ENCODE results near the gene CFAP99. TPM values are rescaled to one million over a fixed set of nuclear protein-coding genes. Genes with fewer than 3 reads are reported as not detected.

CFAP99 gene
- total and polyA plus RNA-seq, 2 of the 4 experiments (the other 2 are of a cell fraction) = not detected

GRCh38 chr4:2390146-2390545, 28.6 kb upstream of the CFAP99 start:
- CTCF ChIA-PET = no interaction called here
- Histone ChIP-seq H4K5ac (ENCODE audit: low read depth, low read length) (no peak overlapping the region), H3K4me3 (ENCODE audit: insufficient read depth, low read depth, low read length) (no peak overlapping the region), H3K79me1 (ENCODE audit: low read depth in 1 of 2, low read length in 2 of 2) (no peaks in the 10 kb centered on the region), H3K9ac (ENCODE audit: low read depth, low read length) (no peak overlapping the region), H2BK20ac (ENCODE audit: low read depth, low read length) (no peak overlapping the region), H3K14ac (replicated peaks; ENCODE audit: low read depth, low read length) (no peak overlapping the region), H3K18ac (ENCODE audit: low read depth, low read length) (no peak overlapping the region), H3K4ac (ENCODE audit: low read depth, low read length) (no peak overlapping the region), H2BK5ac (ENCODE audit: low read depth, low read length, poor library complexity, severe bottlenecking) (no peak overlapping the region), H2AK5ac (ENCODE audit: low read depth, low read length) (no peak overlapping the region), H4K8ac (ENCODE audit: low read depth in 2 of 2, low read length in 2 of 2) (no peak overlapping the region), H3K36me3 (ENCODE audit: control insufficient read depth, insufficient read depth, low read length) (no peaks in the 10 kb centered on the region), H2BK120ac (ENCODE audit: low read depth, low read length) (no peak overlapping the region), H2BK15ac (ENCODE audit: low read depth, low read length) (no peak overlapping the region), H3K9me3 (ENCODE audit: control insufficient read depth, insufficient read depth, low read length) (no peaks in the 10 kb centered on the region), H3K4me2 (ENCODE audit: low read depth, low read length) (no peak overlapping the region), H3K4me1 (ENCODE audit: control insufficient read depth, insufficient read depth, low read length) (no peaks in the 10 kb centered on the region; the same call in 1 of the 2 replicates), H2AFZ (replicated peaks; ENCODE audit: low read length, poor library complexity) (no peak overlapping the region), H3K27ac (ENCODE audit: insufficient read depth, low read length) (no peak overlapping the region), H4K20me1 (ENCODE audit: insufficient read depth, low read length) (no peaks in the 10 kb centered on the region), H4K91ac (ENCODE audit: insufficient read depth, low read depth, low read length) (no peak overlapping the region), H3K23ac (ENCODE audit: low read depth, low read length) (no peak overlapping the region), H3K56ac (ENCODE audit: extremely low read depth, insufficient read depth, low read length) (no peak overlapping the region), H3K27me3 (ENCODE audit: control insufficient read depth, insufficient read depth, low read length) (peaks cover 64% of the 10 kb centered on the region), H3K9me1 (ENCODE audit: insufficient read depth, low read length) (no peaks in the 10 kb centered on the region), H2AK9ac (replicated peaks; ENCODE audit: low read depth, low read length, poor library complexity) (no peak overlapping the region)
- TF ChIP-seq ELK1 (IDR thresholded peaks at IDR 0.05; ENCODE audit: borderline replicate concordance, low read depth, low read length) (no peak), CEBPB (IDR thresholded peaks at IDR 0.05; ENCODE audit: low read depth, low read length) (no peak), SMC3 (IDR thresholded peaks at IDR 0.05; ENCODE audit: low read depth, low read length) (no peak), NFE2L2 (IDR thresholded peaks at IDR 0.05; ENCODE audit: low read depth, low read length) (no peak), MAFK (IDR thresholded peaks at IDR 0.05; ENCODE audit: low read depth, low read length) (no peak), MAZ (IDR thresholded peaks at IDR 0.05; ENCODE audit: borderline replicate concordance, low read depth, low read length) (no peak), RAD21 (IDR thresholded peaks at IDR 0.05; ENCODE audit: low read length) (no peak), BHLHE40 (IDR thresholded peaks at IDR 0.05; ENCODE audit: low read depth, low read length) (no peak)
- WGBS, 2 experiments (ENCODE audit: extremely low coverage in 2 of 2, insufficient read length in 1 of 2) = 50% methylated on average over 4 of the region's 9 CpGs; no CpG with 5 or more reads in 1 of the 2 experiments
- intact Hi-C loops (cut with micrococcal nuclease) (no loop called here), dilution Hi-C loops (cut with HindIII; ENCODE audit: low sequenced_read_pairs, unreplicated experiment) (no loop called here), in situ Hi-C loops (cut with MboI; ENCODE audit: low sequenced_read_pairs) (no loop called here)
- ATAC-seq (ENCODE audit: low read depth) (no peak), DNase-seq (no peak)
- BruUV-seq (replicated peaks) = no TSS peak
- POLR2A ChIA-PET (ENCODE audit: unreplicated experiment) = no interaction called here

Measured in IMR-90 (cell line).